SU-DHL-6 (cell line): ENCODE results near the gene VASP.

Experiments
- H2AFZ ChIP-seq: fragments of 200-600 bp; sonication (generic); 2 replicates; pipeline ENCODE4 v1.6.1; 2014; ENCODE audit warnings: low read depth, mild to moderate bottlenecking, moderate library complexity, mixed read lengths, antibody characterized with exemption, low read length; ENCODE audit not compliant: severe bottlenecking
- H3F3A ChIP-seq: fragments of 200-600 bp; shearing (Covaris generic); 2 replicates; pipeline ENCODE4 v1.6.0; 2016; ENCODE audit warnings: antibody characterized with exemption, mild to moderate bottlenecking; ENCODE audit not compliant: insufficient read depth
- H3K27ac ChIP-seq: fragments of 200-600 bp; sonication (generic); 2 replicates; pipeline ENCODE4 v1.5.1; 2016; ENCODE audit warnings: low read depth, mild to moderate bottlenecking, low read length, moderate library complexity, mixed read lengths
- H3K27me3 ChIP-seq: fragments of 200-600 bp; sonication (generic), shearing (Covaris generic); 2 replicates; pipeline ENCODE4 v1.6.0; 2014; ENCODE audit warnings: mild to moderate bottlenecking, low read length
- H3K36me3 ChIP-seq: fragments of 200-600 bp; sonication (generic); 2 replicates; pipeline ENCODE4 v1.6.1; 2014; ENCODE audit warnings: mild to moderate bottlenecking, low read length, mixed read lengths
- H3K4me2 ChIP-seq: fragments of 300-600, 200-600 bp; shearing (Covaris generic), sonication (generic); 2 replicates; pipeline ENCODE4 v1.6.0; 2014; ENCODE audit warnings: low read length, low read depth, mild to moderate bottlenecking; ENCODE audit not compliant: poor library complexity, severe bottlenecking
- H3K4me3 ChIP-seq: fragments of 200-600 bp; sonication (generic); 2 replicates; pipeline ENCODE4 v1.5.1; 2014; ENCODE audit warnings: antibody characterized with exemption, low read length, mild to moderate bottlenecking, mixed read lengths; ENCODE audit not compliant: insufficient read depth, poor library complexity, severe bottlenecking
- H3K79me2 ChIP-seq: fragments of 200-600 bp; sonication (generic); 2 replicates; pipeline ENCODE4 v1.6.1; 2014; ENCODE audit warnings: mild to moderate bottlenecking, low read length, moderate library complexity; ENCODE audit not compliant: insufficient read depth
- H3K9ac ChIP-seq: fragments of 200-600 bp; sonication (generic); 2 replicates; pipeline ENCODE4 v1.7.0; 2014; ENCODE audit warnings: mild to moderate bottlenecking, low read length
- H3K9me2 ChIP-seq: fragments of 200-600 bp; sonication (generic); replicated peaks from 2 replicates; pipeline ENCODE4 v1.6.1; 2014; ENCODE audit warnings: low read length; ENCODE audit not compliant: insufficient read depth
- H3K9me3 ChIP-seq: fragments of 200-600 bp; sonication (generic); 2 replicates; pipeline ENCODE4 v1.6.1; 2014; ENCODE audit warnings: low read length, mixed read lengths; ENCODE audit not compliant: insufficient read depth
- H4K20me1 ChIP-seq: fragments of 200-600 bp; sonication (generic); 2 replicates; pipeline ENCODE4 v1.6.1; 2014; ENCODE audit warnings: low read depth, mild to moderate bottlenecking, antibody characterized with exemption, low read length, moderate library complexity, mixed read lengths
- CTCF ChIP-seq: fragments of 200-600 bp; sonication (generic); IDR thresholded peaks from one replicate; pipeline ENCODE4 v1.5.1; 2017; ENCODE audit warnings: antibody characterized with exemption, mild to moderate bottlenecking, low read length, moderate library complexity; ENCODE audit not compliant: insufficient read depth, poor library complexity, severe bottlenecking
- EZH2phosphoT487 ChIP-seq: fragments of 200-600 bp; sonication (generic), shearing (Covaris generic); conservative IDR thresholded peaks from 2 replicates; pipeline ENCODE4 v1.6.1; 2018; ENCODE audit warnings: mild to moderate bottlenecking, antibody characterized with exemption, low read length, moderate library complexity, mixed read lengths

The VASP gene

GRCh38 chr19:45477186-45477585 lies 30.1 kb upstream of the VASP start:
- no peak overlapping the region for H3K27ac ChIP-seq
- no peak overlapping the region for H3K4me3 ChIP-seq
- no peak for TF ChIP-seq EZH2phosphoT487
- TF ChIP-seq CTCF, result no peak
- no peaks in the 10 kb centered on the region for H3K27me3 ChIP-seq
- no peak overlapping the region for H3K9ac ChIP-seq
- no peaks in the 10 kb centered on the region for H3K9me2 ChIP-seq
- H4K20me1 ChIP-seq, result no peaks in the 10 kb centered on the region
- H3K79me2 ChIP-seq, result no peaks in the 10 kb centered on the region
- H3K36me3 ChIP-seq, result no peaks in the 10 kb centered on the region
- H3K4me2 ChIP-seq, result no peak overlapping the region
- peaks cover 10% of the 10 kb centered on the region for H3F3A ChIP-seq
- no peak overlapping the region for H2AFZ ChIP-seq
- no peaks in the 10 kb centered on the region for H3K9me3 ChIP-seq

- peak overlapping the region; percentile 67 for H3K9ac ChIP-seq
- H3K27ac ChIP-seq, result peak overlapping the region; percentile 88; the same call in 1 of the 2 replicates
- H3K9me2 ChIP-seq, result no peaks in the 10 kb centered on the region
- H2AFZ ChIP-seq, result peak overlapping the region; percentile 84
- H3K4me2 ChIP-seq, result peak overlapping the region; percentile 52
- no peaks in the 10 kb centered on the region for H3K27me3 ChIP-seq
- no peak for TF ChIP-seq EZH2phosphoT487
- no peak for TF ChIP-seq CTCF
- no peaks in the 10 kb centered on the region for H4K20me1 ChIP-seq
- no peaks in the 10 kb centered on the region for H3K36me3 ChIP-seq
- H3K4me3 ChIP-seq, result peak overlapping the region; percentile 37
- peaks cover 10% of the 10 kb centered on the region for H3F3A ChIP-seq
- H3K9me3 ChIP-seq, result no peaks in the 10 kb centered on the region
- H3K79me2 ChIP-seq, result no peaks in the 10 kb centered on the region
These were observed 29.4 kb upstream of the VASP start for GRCh38 chr19:45477713-45478453.

GRCh38 chr19:45478454-45479238 lies 28.6 kb upstream of the VASP start:
- Histone ChIP-seq H3K9ac (peak overlapping the region; percentile 67), H3K27me3 (no peaks in the 10 kb centered on the region), H3K4me2 (peak overlapping the region; percentile 52), H2AFZ (peak overlapping the region; percentile 98), H3K9me2 (no peaks in the 10 kb centered on the region), H3K9me3 (no peaks in the 10 kb centered on the region), H3K36me3 (no peaks in the 10 kb centered on the region), H3K27ac (peak overlapping the region; percentile 88), H3K4me3 (peak overlapping the region; percentile 76), H3K79me2 (no peaks in the 10 kb centered on the region), H4K20me1 (no peaks in the 10 kb centered on the region), H3F3A (peaks cover 10% of the 10 kb centered on the region)
- TF ChIP-seq CTCF (peak; percentile 90), EZH2phosphoT487 (no peak)
